GM12874 (cell line): ENCODE measurements around the gene VIPR2.

Source experiments
- TF ChIP-seq, protein P1 (sequence below): IDR thresholded peaks from 2 replicates; pipeline ENCODE4 v1.5.1; 2011; ENCODE audit warnings: low read depth, mild to moderate bottlenecking, control low read depth, low read length, moderate library complexity; ENCODE audit not compliant: insufficient read depth

VIPR2 gene

DNA sequence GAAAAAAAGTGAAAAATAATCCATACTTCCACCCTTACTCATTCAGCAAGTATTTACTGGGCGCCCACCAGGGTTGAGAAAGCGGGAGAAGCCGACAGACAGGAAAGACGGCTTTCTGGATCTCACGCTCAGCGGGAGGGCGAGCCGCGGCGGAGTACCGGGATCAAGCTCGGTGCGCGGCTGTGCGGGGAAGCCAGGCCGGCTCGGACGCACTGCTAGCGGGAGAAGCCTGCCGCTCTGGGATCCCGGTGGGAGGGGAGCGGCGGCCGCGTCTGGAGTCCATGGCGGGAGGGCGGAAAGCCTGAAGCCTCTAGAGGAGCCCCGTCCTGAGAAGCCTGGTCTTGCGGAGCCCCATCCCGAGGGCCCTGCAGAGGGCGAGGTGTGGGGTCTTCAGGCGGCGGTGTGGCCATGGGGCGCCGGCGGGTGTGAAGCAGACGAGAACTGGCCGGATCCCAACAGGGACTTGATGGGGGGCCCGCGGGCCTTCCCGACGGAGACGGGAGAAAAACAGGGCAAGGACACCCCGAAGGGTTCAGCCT lies 82.9 kb downstream of the VIPR2 start:
- TF ChIP-seq, protein P1, sequence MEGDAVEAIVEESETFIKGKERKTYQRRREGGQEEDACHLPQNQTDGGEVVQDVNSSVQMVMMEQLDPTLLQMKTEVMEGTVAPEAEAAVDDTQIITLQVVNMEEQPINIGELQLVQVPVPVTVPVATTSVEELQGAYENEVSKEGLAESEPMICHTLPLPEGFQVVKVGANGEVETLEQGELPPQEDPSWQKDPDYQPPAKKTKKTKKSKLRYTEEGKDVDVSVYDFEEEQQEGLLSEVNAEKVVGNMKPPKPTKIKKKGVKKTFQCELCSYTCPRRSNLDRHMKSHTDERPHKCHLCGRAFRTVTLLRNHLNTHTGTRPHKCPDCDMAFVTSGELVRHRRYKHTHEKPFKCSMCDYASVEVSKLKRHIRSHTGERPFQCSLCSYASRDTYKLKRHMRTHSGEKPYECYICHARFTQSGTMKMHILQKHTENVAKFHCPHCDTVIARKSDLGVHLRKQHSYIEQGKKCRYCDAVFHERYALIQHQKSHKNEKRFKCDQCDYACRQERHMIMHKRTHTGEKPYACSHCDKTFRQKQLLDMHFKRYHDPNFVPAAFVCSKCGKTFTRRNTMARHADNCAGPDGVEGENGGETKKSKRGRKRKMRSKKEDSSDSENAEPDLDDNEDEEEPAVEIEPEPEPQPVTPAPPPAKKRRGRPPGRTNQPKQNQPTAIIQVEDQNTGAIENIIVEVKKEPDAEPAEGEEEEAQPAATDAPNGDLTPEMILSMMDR, result no peak

DNA sequence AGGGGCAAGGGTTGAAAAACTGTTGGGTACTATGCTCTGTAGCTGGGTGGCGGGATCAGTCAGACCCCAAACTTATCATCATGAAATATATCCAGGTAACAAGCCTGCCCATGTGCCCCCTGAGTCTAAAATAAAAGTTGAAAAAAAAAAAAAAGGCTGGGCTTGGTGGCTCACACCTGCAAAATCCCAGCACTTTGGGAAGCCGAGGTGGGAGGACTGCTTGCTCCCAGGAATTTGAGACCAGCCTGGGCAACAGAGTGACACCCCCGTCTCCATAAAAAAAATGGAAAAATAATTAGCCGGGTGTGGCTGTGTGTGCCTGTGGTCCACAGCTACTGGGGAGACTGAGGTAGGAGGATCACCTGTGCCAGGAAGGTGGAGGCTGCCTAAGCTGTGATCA lies 83.5 kb downstream of the VIPR2 start:
- TF ChIP-seq, protein P1, result no peak

DNA sequence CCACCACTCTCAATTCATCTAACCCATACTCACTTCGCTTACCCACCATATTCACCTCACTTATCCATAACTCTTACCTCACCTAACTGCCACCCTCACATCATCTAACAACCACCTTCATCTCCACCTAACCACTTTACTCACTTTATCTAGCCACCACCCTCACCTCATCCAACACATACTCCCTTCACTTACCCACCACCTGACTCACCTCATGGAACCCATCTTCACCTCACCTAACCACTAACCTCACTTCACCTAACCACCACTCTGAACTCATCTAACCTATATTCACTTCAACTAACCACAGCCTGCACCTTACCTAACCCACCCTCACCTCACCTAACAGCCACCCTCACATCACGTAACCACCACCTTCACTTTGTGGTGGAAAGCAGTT lies 84.2 kb downstream of the VIPR2 start:
- TF ChIP-seq, protein P1, result no peak

DNA sequence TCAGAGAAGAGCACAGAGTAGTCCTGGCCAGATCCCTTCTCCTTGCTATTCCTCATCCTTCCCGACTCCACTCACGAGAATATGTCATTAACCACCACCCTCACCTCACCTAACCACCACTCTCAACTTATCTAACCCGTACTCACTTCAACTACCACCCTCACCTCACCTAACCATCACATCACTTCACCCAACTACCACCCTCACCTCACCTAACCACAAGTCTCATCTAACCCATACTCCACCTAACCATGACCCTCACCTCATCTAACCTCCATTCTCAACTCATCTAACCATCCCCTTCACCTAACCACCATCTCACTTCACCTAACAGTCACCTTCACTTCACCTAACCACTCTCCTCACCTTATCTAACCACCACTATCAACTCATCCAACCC lies 85.0 kb downstream of the VIPR2 start:
- TF ChIP-seq, protein P1, result no peak

DNA sequence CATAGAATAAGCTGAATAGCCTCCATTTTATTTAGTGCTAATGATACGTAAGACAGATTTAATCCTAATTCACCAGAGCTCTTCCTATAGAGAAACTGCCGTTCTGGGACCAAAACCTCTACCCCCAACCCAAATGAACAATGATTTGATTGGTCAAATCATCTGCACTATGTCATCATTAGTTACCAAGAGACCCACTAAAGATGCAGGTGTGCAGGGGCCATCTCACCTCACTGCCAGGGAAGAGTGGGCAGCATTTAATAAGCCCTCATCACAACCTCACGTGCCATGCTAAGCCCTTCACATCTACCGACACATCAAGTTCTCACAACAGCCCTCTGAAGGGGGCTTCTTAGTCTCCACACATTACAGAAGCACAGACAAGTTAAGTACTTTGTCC lies 87.0 kb downstream of the VIPR2 start:
- TF ChIP-seq, protein P1, result no peak

DNA sequence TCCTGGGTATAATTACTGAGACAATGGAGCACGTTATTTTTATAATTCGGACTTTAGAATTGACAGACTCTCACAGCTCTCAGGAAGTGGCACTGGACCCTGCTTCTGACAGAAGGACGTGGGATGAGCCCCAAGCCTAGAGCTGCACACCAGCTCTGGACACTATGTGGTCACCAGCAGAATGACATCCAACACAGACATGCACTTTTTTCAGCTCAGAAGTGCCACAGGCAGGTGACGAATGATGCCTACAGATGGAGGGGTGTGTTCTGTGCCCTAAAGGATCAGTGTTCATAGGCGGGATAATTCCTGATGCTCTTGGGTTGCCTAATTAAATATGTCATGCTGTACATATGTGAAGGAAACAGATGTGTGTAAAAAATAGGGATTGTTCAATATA lies 87.9 kb downstream of the VIPR2 start:
- TF ChIP-seq, protein P1, result no peak

DNA sequence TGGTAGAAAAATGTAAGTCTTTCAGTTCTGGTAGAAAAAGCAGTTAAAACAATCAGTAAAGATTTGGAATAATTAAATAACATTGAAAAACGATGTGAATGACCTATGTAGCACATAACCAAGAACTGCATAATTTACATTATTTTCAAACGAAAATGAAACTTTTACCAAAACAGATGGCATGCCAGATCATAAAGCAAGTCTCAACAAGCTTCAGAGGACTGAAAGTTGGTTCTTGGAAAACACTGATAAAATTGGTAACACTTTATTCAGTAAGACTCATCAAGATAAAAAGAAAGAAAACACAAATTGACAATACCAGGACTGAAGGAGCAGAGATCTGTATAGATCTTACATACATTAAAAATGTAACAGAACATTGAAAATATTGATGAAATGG lies 92.8 kb downstream of the VIPR2 start:
- TF ChIP-seq, protein P1, result no peak
